HG03066 (cell line): ENCODE measurements around the gene GOLIM4.
"Not testable (repeated sequence)": the region's sequence is repeated elsewhere in the genome, so short reads cannot be mapped to it uniquely, and the experiment has no call there.

Experiments used
- ATAC-seq: cut with Tn5 transposase; IDR thresholded peaks from one replicate; pipeline ENCODE4 v1.9.1; 2021; ENCODE audit warnings: low read depth; ENCODE audit not compliant: unreplicated experiment

Gene GOLIM4

DNA sequence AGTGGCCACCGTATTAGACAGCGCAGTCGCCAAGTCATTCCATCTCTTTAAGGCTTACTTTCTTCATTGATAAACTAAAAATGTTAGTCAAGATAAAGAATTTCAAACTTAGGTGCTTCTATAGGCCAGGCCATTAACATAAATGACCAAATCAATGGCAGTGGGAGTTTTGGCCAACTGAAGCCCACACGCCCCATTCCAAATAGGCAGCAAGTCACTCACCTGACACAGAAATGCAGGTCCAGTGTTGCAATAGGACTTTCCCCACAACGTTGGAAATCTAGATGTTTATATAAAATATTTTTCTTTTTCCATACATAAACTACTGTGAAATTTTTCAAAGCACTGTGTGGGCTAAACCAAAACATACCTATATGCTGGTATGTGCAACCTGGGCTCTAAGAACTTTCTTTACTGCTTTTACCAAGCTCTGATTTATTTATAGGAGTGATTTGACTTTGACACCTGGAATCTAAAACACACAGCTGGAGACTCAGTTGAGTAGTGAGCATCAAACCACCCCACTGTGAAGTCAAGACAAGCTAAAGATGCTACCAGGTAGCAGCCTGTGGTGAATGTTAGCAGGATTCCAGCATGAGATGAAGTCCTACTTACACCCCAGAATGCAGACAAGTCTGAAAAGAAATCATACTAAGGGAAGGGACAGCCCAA lies 15.1 kb downstream of the GOLIM4 start:
- ATAC-seq, result no peak

- ATAC-seq, result no peak
Observed at GRCh38 chr3:168080022-168080421, 15.7 kb downstream of the GOLIM4 start.

DNA sequence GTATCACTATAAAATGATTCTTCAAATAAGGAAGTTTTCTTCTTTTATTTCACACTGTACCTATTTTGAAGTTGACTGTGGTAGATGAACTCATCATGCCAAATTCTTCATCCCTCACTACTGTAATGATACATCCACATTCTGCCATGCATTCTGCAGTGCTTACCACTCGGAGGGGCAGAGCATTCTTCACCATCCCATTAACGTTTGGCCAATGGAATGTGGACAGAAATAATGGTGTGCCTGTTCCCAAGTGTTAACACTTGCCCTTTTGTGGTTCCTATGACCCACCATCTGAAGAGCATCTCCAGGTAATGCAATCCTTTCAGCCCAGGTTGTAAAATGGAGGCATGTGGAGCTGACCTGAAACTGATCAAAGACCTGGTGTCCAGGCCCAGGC lies 18.6 kb downstream of the GOLIM4 start:
- ATAC-seq, result no peak

DNA sequence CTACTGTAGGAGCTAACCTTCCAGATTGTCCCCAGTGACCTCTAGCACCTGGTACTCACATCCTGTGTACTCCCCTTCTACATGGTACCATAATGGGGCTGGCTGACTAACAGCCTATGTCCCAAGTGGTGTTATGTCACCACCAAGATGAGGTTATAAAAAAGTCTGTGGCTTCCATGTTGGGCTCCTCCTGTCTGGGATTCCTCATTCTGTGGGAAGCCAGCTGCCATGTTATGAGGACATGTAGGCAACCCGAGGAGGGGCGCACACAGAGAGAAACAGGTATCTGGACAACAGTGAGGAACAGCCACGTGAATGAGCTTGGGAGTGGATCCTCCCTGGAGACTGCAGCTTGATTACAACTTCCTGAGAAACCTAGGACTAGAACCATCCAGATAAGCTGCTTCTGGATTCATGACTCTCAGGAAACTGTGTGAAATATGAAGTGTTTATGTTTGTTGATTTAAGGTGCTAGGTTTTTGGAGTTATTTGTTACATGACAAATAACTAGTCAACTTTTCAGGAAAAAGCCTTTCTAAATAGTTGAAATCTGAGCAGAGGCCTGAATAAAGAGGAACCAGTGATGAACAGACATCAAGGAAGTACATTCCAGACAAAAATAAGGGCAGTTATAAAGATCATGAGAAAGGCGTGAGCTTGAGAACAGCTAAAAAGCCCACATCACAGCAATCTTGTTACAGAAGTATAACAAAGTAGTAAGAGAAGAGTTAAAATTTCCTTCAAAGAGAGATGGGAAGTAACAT lies 21.7 kb downstream of the GOLIM4 start:
- no peak for ATAC-seq

GRCh38 chr3:168072323-168072650 lies 23.4 kb downstream of the GOLIM4 start:
- ATAC-seq, result no peak

DNA sequence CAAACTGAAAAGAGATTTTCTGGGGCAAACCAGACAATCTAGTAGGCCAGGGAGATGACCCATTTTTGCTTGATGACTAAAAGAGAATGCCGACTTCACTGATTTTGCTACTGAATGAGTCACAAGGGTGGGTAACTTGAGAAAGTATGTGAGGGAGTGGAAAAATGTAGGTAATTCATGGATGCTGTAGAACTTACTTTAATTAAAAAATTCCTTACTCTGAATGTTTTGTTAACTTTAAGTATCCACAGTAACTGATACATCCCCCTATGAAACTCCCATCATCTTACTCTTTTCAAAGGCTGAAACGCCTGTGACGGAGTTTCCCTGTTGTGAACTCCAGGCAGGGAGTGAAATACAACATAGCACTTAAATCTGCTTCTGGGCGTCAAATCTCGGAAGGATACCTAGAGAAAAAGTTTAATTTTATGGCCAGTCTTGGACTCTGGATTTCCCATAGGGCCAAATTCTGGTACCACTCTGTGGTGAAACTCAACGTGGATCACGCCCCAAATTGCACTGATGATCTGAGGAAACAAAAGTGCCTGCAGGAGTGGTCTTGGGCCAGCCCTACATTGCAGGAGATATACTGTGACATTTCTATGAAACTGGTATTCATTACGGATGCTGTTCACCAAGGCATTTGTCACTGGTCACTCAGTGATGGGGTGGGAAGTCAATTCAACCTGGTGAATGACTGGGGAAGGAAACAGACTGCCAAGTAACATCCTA lies 24.0 kb downstream of the GOLIM4 start:
- ATAC-seq, result no peak

- no peak for ATAC-seq
Observed at GRCh38 chr3:168070919-168071318, 24.8 kb downstream of the GOLIM4 start.

GRCh38 chr3:168068346-168068745 lies 27.4 kb downstream of the GOLIM4 start:
- ATAC-seq, result no peak

DNA sequence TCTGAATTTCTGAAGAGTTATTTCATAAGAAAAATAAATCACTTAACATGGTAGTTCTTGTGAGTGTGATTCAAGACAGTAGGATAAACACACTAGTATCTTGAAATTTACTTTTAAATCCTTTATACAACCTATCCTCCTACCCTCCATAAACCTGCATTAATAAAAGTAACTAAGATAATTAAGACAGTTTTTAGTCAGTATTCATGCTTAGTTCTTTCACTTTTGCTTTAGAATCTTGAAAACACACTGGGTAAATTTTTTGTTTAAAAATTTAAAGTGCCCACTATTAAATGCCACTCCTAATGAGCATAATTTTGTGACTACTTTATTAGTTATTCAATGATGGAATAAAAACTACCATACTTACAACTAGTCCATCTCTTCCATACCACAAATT lies 28.8 kb downstream of the GOLIM4 start:
- no peak for ATAC-seq

GRCh38 chr3:168065569-168065968 lies 30.2 kb downstream of the GOLIM4 start:
- no peak for ATAC-seq

GRCh38 chr3:168063122-168063521 lies 32.6 kb downstream of the GOLIM4 start:
- no peak for ATAC-seq

DNA sequence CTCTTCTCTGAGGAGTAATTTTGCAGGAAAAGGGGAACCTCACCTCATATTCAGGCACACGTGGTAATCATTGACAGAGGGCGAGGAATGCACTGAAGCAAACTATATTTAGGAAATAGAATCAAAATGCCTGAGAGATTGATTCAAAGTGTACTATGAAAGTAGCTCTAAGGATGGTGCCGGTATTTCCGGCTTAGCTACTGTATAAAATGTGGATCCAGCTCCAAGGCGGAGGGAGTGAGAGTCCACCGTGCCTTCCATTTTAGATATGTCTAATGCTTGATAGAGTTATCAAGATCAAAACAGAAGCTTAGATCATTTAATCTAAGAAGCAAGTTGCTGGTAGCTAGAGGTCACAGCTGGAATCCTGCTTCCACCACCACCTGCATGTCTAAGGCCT lies 33.0 kb downstream of the GOLIM4 start:
- no peak for ATAC-seq

- ATAC-seq, result peak; percentile 73
Observed at GRCh38 chr3:168061332-168061996, 34.3 kb downstream of the GOLIM4 start.

GRCh38 chr3:168060317-168060716 lies 35.4 kb downstream of the GOLIM4 start:
- no peak for ATAC-seq

- ATAC-seq, result no peak
Observed at GRCh38 chr3:168058481-168058880, 37.2 kb downstream of the GOLIM4 start.

DNA sequence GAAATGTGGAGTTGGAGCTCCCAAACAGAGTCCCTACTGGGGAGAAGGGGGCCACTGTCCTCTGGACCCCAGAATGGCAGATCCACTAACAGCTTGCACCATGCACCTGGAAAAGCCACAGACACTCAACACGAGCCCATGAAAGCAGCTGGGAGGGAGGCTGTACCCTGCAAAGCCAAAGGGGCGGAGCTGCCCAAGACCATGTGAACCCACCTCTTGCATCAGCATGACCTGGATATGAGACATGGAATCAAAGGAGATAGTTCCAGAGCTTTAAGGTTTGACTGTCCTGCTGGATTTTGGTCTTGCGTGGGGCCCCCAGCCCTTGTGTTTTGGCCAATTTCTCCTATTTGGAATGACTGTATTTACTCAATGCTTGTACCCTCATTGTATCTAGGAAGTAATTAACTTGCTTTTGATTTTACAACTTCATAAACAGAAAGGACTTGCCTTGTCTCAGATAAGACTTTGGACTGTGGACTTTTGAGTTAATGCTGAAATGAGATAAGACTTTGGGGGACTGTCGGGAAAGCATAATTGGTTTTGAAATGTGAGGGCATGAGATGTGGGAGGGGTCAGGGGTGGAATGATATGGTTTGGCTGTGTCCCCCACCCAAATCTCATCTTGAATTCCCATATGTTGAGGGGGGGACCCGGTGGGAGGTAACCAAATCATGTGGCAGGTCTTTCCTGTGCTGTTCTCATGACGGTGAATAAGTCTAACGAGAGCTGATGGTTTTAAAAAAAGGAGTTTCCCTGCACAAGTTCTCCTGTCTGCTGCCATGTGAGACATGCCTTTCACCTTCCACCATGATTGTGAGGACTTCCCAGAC lies 39.1 kb downstream of the GOLIM4 start:
- not testable (repeated sequence) for ATAC-seq

- no peak for ATAC-seq
Observed at GRCh38 chr3:168054447-168054846, 41.3 kb downstream of the GOLIM4 start.

DNA sequence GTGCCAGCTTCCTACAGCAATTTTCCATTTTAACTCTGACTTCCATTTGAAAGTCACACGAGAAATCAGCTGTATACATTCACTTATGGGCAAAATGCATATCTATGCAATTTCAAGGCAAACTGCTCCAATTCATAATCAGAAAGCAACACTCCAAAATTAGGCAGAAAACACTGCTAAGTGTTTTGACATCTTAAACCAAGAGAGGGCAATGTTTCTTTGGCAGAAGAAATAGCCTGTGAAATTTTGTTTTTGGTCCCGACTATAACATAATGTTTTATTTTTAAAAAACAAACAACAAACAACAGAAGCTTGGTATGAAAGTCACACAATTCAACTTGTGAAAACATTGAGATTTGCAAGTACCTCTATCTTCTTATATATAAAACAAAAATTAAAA lies 42.6 kb downstream of the GOLIM4 start:
- ATAC-seq, result no peak

GRCh38 chr3:168052515-168052914 lies 43.2 kb downstream of the GOLIM4 start:
- ATAC-seq, result no peak
